Activated CD8-positive, alpha-beta T cell treated with anti-CD3 and anti-CD28 coated beads, Interleukin-2, amount 10 ng/mL, durations not matched to agents 7 days and 5 days (primary cell): ENCODE results near the gene ZNF3. TPM values are rescaled to one million over a fixed set of nuclear protein-coding genes. Genes with fewer than 3 reads are reported as not detected.
A peak's percentile ranks its signal among the peaks of the same experiment; 100 is the strongest.

Experiments used
- ATAC-seq: fragments of 150-1000 bp; cut with Tn5 transposase; one replicate; pipeline ENCODE4 v1.10.0; 2021; ENCODE audit warnings: moderate library complexity
- CTCF ChIA-PET: fragments of 350-600 bp; sonication (Branson Sonifier 250); formaldehyde crosslinking; loops from one replicate; lab custom pipeline; 2021; ENCODE audit warnings: antibody characterized with exemption; lab: Charles Lee
- POLR2A ChIA-PET: fragments of 350-600 bp; sonication (Branson Sonifier 250); formaldehyde crosslinking; loops from one replicate; lab custom pipeline; 2021; ENCODE audit warnings: antibody characterized with exemption; lab: Charles Lee
- DNase-seq: peaks from one replicate; pipeline ENCODE4 v3.0.0-alpha.2; 2020
- H3K27ac Mint-ChIP-seq: one replicate; pipeline ENCODE4 v1.8.0; 2021; ENCODE audit warnings: mild to moderate bottlenecking, mixed read lengths
- H3K27me3 Mint-ChIP-seq: one replicate; pipeline ENCODE4 v1.8.0; 2021; ENCODE audit warnings: low read depth, mixed read lengths
- H3K36me3 Mint-ChIP-seq: one replicate; pipeline ENCODE4 v1.8.0; 2021; ENCODE audit warnings: low read depth, mixed read lengths
- H3K4me1 Mint-ChIP-seq: one replicate; pipeline ENCODE4 v1.8.0; 2021; ENCODE audit warnings: low read depth, mixed read lengths
- H3K4me3 Mint-ChIP-seq: one replicate; pipeline ENCODE4 v1.8.0; 2021; ENCODE audit warnings: mild to moderate bottlenecking, mixed read lengths
- H3K9me3 Mint-ChIP-seq: one replicate; pipeline ENCODE4 v1.8.0; 2022; ENCODE audit warnings: mixed read lengths; ENCODE audit not compliant: insufficient read depth
- total RNA-seq, 2 experiments: library from RNA; stranded (reverse); gene quantifications; one replicate each; pipeline ENCODE4 v1.2.3, GENCODE V29; 2021

Gene ZNF3
- total RNA-seq, 2 experiments from 2014 or later: 20.9 to 21.8 TPM

DNA sequence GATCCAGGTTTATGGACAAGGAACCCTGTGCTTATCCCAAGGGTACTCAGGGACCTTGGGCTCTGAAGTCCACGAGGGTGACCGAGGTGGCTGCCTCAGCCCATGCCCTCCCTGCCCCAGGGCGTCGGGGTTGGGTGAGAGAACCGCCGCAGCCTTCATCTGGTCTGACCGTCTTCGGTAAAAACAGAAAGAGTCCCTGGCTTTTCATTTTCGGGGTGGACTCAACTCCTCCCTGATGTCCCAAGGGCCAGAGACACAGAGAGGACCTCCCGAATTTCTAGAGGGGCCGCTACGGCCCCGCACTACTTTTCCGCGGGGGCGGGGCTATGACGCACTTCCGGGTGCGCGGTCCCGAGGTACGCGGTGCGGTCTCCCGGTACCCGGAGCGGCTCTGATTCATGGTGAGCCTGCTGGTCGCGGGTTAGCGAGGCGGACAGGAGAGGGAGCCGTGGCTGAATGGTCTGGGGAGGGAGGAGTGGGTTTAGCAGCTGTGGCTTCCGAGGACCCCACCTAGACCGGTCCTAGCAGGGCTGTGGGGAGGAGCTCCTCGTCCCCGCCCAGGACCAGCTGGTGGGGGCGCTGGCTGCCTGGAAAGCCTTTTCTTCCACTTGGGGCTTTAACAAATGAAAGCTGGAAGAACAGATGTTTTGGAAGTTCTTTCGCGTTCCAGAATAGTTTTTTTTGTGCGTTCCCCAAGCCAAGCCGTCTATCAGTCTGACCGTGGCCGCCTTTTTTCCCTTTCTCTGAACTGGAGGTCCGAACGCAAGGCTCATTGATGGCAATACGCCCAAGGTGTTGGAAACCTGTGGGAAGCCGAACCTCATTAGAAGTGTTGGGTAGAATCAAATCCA is 31.9 kb downstream of the ZNF3 start, which contains the start of gene ZSCAN21:
Gene ZSCAN21, plus strand, starts transcription at position 334 of the 851 bp plus-strand sequence. CDS start 7,233 bp downstream, outside the sequence.
- Mint-ChIP-seq H3K9me3 (no peaks in the 10 kb centered on the region), H3K27ac (peak within 1 kb of the TSS; percentile 95), H3K27me3 (no peaks in the 10 kb centered on the region), H3K36me3 (peaks cover 4% of the 10 kb centered on the region), H3K4me1 (peaks cover 18% of the 10 kb centered on the region), H3K4me3 (peak within 1 kb of the TSS; percentile 87)
- CTCF ChIA-PET: interaction anchor here (0.7 to 2.3 kb wide), 11 partner anchors 9 to 141 kb away, joined by 3 to 11 read pairs (median 3); partner anchors contain the start of gene COPS6
- peak; percentile 89 for ATAC-seq
- POLR2A ChIA-PET: interaction anchor here (1.2 kb wide), 3 partner anchors 31 to 46 kb away, joined by 3 to 5 read pairs (median 4); partner anchors contain the start of genes ZKSCAN1 and ZNF3
- peak; percentile 81 for DNase-seq

DNA sequence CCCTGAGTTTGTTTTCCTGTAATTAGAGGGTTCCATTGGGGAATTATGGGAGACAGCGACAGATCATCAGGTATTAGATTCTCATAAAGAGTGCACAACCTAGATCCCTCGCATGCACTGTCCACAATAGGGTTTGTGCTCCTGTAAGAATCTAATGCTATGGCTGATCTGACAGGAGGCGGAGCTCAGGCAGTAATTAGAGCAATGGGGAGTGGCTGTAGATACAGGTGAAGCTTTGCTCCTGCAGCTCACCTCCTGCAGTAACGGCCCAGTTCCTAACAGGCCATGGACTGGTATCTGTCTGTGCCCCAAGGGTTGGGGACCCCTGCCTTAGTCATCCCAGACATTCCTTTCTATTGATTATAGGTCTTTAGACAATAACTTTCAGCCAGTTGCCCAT is 32.8 kb downstream of the ZNF3 start:
- Mint-ChIP-seq H3K4me1 (peaks cover 21% of the 10 kb centered on the region), H3K27me3 (no peaks in the 10 kb centered on the region), H3K9me3 (no peaks in the 10 kb centered on the region), H3K27ac (peak overlapping the region; percentile 67), H3K4me3 (peak overlapping the region; percentile 87), H3K36me3 (peaks cover 4% of the 10 kb centered on the region)
- DNase-seq (no peak), ATAC-seq (no peak)
- CTCF ChIA-PET: interaction anchor here (2.3 kb wide), 1 partner anchor 57 kb away, joined by 9 read pairs; no protein-coding TSS in a partner anchor
- POLR2A ChIA-PET: no interaction called here

DNA sequence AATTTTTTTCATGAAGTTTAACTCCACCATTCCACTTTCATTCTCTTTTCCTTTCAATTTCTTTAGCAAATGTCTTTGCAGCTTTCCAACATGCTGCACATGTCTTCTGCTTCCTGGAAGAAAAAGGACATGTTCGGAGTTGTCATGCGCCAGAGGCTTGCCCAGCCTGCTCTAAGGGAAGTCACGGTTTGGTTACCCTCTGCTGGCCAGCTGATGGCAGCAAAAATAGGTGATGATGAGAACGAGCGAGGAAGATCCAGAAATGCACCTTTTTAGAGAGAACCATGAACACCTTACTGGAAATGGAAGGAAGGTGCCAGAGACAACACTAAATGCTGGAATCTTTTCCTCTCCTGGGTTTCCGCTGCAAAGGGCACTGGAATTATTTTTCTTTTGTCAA is 36.8 kb downstream of the ZNF3 start:
- no peaks in the 10 kb centered on the region for H3K27me3 Mint-ChIP-seq
- no peak overlapping the region for H3K4me3 Mint-ChIP-seq
- H3K4me1 Mint-ChIP-seq: peaks cover 27% of the 10 kb centered on the region
- H3K36me3 Mint-ChIP-seq: peaks cover 2% of the 10 kb centered on the region
- ChIA-PET CTCF (interaction anchor here (1.0 kb wide), 1 partner anchor 51 kb away, joined by 3 read pairs; no protein-coding TSS in a partner anchor), POLR2A (no interaction called here)
- H3K9me3 Mint-ChIP-seq: no peaks in the 10 kb centered on the region
- DNase-seq: no peak
- ATAC-seq: no peak
- H3K27ac Mint-ChIP-seq: no peak overlapping the region

DNA sequence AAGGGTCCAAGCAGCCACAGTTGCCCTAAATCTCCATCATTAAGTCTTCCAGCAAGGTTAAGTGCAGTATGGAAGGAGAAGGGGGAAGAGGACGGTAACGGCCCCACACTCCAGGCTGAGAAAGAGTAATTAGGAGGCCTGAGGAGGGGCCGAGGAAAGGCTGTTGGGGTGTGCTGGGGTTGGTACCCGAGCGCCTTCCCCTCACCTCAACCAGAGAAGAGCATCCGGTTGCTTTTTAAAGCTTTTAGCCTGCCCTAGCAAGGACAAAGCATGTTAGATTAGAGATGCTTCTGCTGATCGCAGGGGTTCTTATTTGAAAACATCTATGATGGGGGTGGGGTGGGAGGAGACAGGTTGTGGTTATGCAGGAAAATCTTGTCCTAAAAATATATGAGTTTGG is 40.9 kb downstream of the ZNF3 start:
- H3K4me1 Mint-ChIP-seq: peaks cover 28% of the 10 kb centered on the region
- no peaks in the 10 kb centered on the region for H3K27me3 Mint-ChIP-seq
- DNase-seq (peak; percentile 29), ATAC-seq (peak; percentile 56)
- CTCF ChIA-PET: interaction anchor here (0.7 to 2.0 kb wide), 5 partner anchors 9 to 43 kb away, joined by 3 to 5 read pairs (median 3); partner anchors contain the start of gene ZSCAN21
- no peaks in the 10 kb centered on the region for H3K9me3 Mint-ChIP-seq
- POLR2A ChIA-PET: no interaction called here
- H3K4me3 Mint-ChIP-seq: no peak overlapping the region
- peak overlapping the region; percentile 44 for H3K27ac Mint-ChIP-seq
- H3K36me3 Mint-ChIP-seq: peaks cover 18% of the 10 kb centered on the region

DNA sequence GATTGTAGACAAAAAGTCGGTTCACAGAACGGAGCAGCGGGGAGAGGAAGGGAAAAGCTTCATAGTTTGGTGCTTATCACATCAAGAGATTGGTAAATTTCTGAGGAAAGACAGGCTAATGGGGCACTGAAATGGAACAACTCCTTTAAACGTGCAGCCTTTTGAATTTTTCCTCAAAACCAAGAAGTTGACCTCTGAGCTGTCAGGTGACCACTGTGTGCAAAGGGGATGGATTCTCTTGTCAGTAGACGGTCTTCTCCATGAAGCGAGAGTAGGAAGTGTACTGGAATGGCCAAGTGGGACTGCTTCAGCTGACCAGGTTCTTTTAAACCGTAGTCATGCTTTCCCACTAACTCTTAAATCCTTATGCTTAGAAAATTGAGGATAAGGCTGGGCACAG is 43.2 kb downstream of the ZNF3 start:
- Mint-ChIP-seq H3K27me3 (no peaks in the 10 kb centered on the region), H3K27ac (no peak overlapping the region), H3K4me3 (no peak overlapping the region), H3K36me3 (peaks cover 37% of the 10 kb centered on the region), H3K9me3 (no peaks in the 10 kb centered on the region), H3K4me1 (peaks cover 22% of the 10 kb centered on the region)
- ATAC-seq: no peak
- CTCF ChIA-PET: no interaction called here
- POLR2A ChIA-PET: no interaction called here
- DNase-seq: no peak

DNA sequence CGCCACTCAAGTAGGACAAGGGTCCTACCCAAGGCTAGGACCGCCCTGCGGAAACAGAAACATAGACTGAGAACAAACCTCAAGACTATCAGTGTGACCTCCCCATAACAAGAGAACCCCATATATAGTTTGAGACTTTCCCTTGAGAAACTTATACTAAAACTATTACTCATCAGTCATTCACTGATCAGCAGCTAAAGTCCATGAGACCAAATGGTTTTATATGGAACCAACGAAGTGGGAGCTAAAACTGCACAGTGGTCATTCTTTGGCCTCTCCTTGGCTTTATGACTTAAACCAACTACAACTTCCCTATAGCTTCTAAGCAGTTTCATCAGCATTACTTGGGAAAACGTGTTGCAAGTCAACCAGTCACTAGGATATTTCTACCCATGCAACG is 45.6 kb downstream of the ZNF3 start:
- no peak for DNase-seq
- no peaks in the 10 kb centered on the region for H3K27me3 Mint-ChIP-seq
- ATAC-seq: no peak
- H3K9me3 Mint-ChIP-seq: no peaks in the 10 kb centered on the region
- H3K27ac Mint-ChIP-seq: no peak overlapping the region
- H3K36me3 Mint-ChIP-seq: peaks cover 50% of the 10 kb centered on the region
- CTCF ChIA-PET: no interaction called here
- POLR2A ChIA-PET: interaction anchor here (1.4 kb wide), 1 partner anchor 20 kb away, joined by 3 read pairs; no protein-coding TSS in a partner anchor
- H3K4me3 Mint-ChIP-seq: no peak overlapping the region
- peaks cover 12% of the 10 kb centered on the region for H3K4me1 Mint-ChIP-seq

DNA sequence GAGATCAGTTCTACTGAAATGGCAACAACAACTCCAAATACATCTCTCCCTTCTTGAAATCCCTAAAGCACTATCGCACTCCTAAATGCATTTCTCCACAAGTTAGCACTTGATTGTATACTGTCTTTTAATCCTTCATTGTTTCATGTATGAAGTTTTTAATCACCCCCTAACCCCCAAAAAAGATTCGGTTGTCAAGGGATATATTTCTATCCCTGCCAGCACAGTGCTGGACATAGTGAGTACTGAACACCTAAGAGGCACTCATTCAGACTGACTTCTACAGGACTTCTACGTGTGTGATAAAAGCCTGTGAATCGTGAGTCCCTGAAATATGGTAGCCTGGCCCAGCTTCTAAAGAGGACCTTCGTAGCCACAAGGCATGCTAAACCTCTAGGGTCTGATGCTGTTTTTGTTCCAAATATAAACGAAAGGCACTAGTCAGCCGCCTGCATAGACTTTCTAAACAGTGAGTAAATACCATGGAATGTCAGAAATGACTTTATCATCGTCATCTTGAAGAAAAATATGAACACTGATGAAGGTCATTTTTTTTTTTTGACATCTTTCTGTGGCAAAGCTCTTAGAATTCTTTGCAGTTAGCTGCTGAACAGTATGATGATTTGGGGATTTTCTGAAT is 46.5 kb downstream of the ZNF3 start:
- peaks cover 58% of the 10 kb centered on the region for H3K36me3 Mint-ChIP-seq

DNA sequence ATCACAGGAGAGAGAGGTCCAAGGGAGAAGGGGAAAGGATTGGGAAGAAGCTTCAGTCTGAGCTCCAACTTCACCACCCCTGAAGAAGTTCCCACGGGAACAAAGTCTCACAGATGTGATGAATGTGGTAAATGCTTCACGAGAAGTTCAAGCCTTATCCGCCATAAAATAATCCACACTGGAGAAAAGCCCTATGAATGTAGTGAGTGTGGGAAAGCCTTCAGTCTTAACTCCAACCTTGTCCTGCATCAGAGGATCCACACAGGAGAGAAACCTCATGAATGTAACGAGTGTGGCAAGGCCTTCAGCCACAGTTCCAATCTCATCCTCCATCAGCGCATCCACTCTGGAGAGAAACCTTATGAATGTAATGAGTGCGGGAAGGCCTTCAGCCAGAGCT is 48.0 kb downstream of the ZNF3 start:
- peaks cover 58% of the 10 kb centered on the region for H3K36me3 Mint-ChIP-seq
- no peaks in the 10 kb centered on the region for H3K9me3 Mint-ChIP-seq

More for the DNA sequence above, 46.5 kb downstream of the ZNF3 start:
- Mint-ChIP-seq H3K4me1 (peaks cover 3% of the 10 kb centered on the region), H3K4me3 (no peak overlapping the region), H3K9me3 (no peaks in the 10 kb centered on the region), H3K27ac (no peak overlapping the region), H3K27me3 (no peaks in the 10 kb centered on the region)
- no peak for ATAC-seq
- ChIA-PET CTCF (no interaction called here), POLR2A (no interaction called here)
- DNase-seq: no peak

DNA sequence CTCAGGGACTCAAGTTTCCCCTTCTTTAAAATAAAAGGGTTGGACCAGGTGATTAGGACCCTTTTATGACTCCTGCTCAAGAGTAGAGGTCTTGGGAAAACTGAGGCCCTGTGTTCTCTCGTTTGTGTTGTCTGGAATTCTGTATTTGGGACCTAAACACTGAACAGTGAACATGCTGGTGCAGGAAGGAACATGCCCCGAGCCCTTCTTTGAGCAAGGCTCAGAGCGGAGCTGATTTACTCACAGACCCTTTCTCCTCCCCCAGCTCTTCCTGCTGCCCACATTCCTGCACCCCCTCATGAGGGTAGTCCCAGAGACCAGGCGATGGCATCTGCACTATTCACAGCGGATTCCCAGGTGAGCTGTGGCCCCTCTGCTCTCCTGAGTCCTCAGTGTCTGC is 51.9 kb downstream of the ZNF3 start:
- no peaks in the 10 kb centered on the region for H3K4me1 Mint-ChIP-seq
- H3K4me3 Mint-ChIP-seq: no peak overlapping the region
- no peaks in the 10 kb centered on the region for H3K9me3 Mint-ChIP-seq
- H3K36me3 Mint-ChIP-seq: peaks cover 54% of the 10 kb centered on the region
- DNase-seq (no peak), ATAC-seq (no peak)
- ChIA-PET POLR2A (interaction anchor here (1.8 kb wide), 1 partner anchor 14 kb away, joined by 9 read pairs; the partner anchor contains the start of gene ZKSCAN1), CTCF (interaction anchor here (1.5 to 2.2 kb wide), 2 partner anchors 11 to 50 kb away, joined by 4 to 10 read pairs; no protein-coding TSS in a partner anchor)
- H3K27ac Mint-ChIP-seq: no peak overlapping the region
- H3K27me3 Mint-ChIP-seq: no peaks in the 10 kb centered on the region

More for the DNA sequence above, 48.0 kb downstream of the ZNF3 start:
- ATAC-seq (no peak), DNase-seq (no peak)
- no peaks in the 10 kb centered on the region for H3K4me1 Mint-ChIP-seq
- H3K27ac Mint-ChIP-seq: no peak overlapping the region
- ChIA-PET CTCF (no interaction called here), POLR2A (interaction anchor here (1.3 kb wide), 1 partner anchor 18 kb away, joined by 4 read pairs; the partner anchor contains the start of gene ZKSCAN1)
- no peak overlapping the region for H3K4me3 Mint-ChIP-seq
- H3K27me3 Mint-ChIP-seq: no peaks in the 10 kb centered on the region

DNA sequence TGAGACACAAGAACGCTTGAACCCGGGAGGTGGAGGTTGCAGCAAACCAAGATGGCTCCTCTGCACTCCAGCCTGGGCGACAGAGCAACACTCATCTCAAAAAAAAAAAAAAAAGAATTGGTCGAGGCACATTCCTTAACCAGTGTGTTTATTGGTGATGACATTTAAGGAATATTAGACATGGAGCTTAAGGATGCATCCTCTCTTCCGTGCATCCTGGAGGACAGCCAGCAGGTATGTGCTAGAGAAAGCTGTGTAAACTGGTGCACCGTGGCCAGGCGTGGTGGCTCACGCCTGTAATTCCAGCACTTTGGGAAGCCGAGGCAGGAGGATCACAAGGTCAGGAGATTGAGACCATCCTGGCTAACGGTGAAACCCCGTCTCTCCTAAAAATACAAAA is 54.3 kb downstream of the ZNF3 start:
- no peak for DNase-seq
- Mint-ChIP-seq H3K36me3 (peaks cover 58% of the 10 kb centered on the region), H3K27ac (no peak overlapping the region), H3K27me3 (no peaks in the 10 kb centered on the region), H3K4me1 (no peaks in the 10 kb centered on the region), H3K4me3 (no peak overlapping the region), H3K9me3 (no peaks in the 10 kb centered on the region)
- ChIA-PET CTCF (no interaction called here), POLR2A (interaction anchor here (0.5 to 2.6 kb wide), 3 partner anchors 12 to 72 kb away, joined by 3 to 19 read pairs (median 3); partner anchors contain the start of gene ZKSCAN1)
- ATAC-seq: no peak

DNA sequence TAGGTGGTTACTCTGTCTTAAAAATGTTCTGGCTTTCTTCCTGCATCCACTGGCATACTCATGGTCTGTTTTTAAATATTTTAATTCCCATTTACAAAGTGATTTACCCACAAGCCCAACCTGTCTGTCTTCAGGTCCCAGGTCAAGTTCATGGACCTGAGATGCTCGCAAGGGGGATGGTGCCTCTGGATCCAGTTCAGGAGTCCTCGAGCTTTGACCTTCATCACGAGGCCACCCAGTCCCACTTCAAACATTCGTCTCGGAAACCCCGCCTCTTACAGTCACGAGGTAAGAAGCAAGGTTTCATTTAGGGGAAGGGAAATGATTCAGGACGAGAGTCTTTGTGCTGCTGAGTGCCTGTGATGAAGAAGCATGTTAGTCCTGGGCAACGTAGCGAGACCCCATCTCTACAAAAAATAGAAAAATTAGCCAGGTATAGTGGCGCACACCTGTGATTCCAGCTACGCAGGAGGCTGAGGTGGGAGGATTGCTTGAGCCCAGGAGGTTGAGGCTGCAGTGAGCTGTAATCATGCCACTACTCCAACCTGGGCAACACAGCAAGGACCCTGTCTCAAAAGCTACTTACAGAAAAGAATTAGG is 57.4 kb downstream of the ZNF3 start:
- no peaks in the 10 kb centered on the region for H3K9me3 Mint-ChIP-seq
- H3K4me3 Mint-ChIP-seq: no peak overlapping the region
- H3K36me3 Mint-ChIP-seq: peaks cover 50% of the 10 kb centered on the region
- ATAC-seq (no peak), DNase-seq (no peak)
- H3K27me3 Mint-ChIP-seq: no peaks in the 10 kb centered on the region
- CTCF ChIA-PET: interaction anchor here (0.9 kb wide), 1 partner anchor 110 kb away, joined by 3 read pairs; no protein-coding TSS in a partner anchor
- peaks cover 8% of the 10 kb centered on the region for H3K4me1 Mint-ChIP-seq
- POLR2A ChIA-PET: no interaction called here
- H3K27ac Mint-ChIP-seq: no peak overlapping the region
